ENCODE data around the gene LPO. TPM values are rescaled to one million over a fixed set of nuclear protein-coding genes. Genes with fewer than 3 reads are reported as not detected.

The LPO gene
- total and polyA plus RNA-seq, 10 of the 15 experiments (the other 5 are each of a cell fraction or from before 2014, with no cell fraction given), result 0.03 to 0.11 (median 0.06) TPM; not detected in 7

GRCh38 chr17:58314706-58315015 lies 76.3 kb downstream of the LPO start:
- intact Hi-C loops (cut with micrococcal nuclease; ENCODE audit: unreplicated experiment), result no loop called here
- no peaks in the 10 kb centered on the region for H4K20me1 ChIP-seq (ENCODE audit: control insufficient read depth, insufficient read depth)
- ATAC-seq (no peak), DNase-seq (ENCODE audit: low read depth, low spot score) (no peak), FAIRE-seq (no peak)
- TF ChIP-seq ZZZ3 (IDR thresholded peaks at IDR 0.05; ENCODE audit: control insufficient read depth, insufficient read length, low read depth) (no peak), TCF3 (IDR thresholded peaks at IDR 0.05; ENCODE audit: borderline replicate concordance, insufficient read depth, low read depth, low read length) (no peak), MEF2B (IDR thresholded peaks at IDR 0.05; ENCODE audit: partially characterized antibody, poor library complexity, severe bottlenecking) (no peak), SREBF2 (IDR thresholded peaks at IDR 0.05; ENCODE audit: low read length) (no peak), MYC (IDR thresholded peaks at IDR 0.05; ENCODE audit: insufficient read depth, insufficient read length, insufficient replicate concordance, low read length, severe bottlenecking) (no peak), POLR2AphosphoS2 (IDR thresholded peaks at IDR 0.05; ENCODE audit: low read depth, low read length) (no peak), POLR2A (IDR thresholded peaks at IDR 0.05; ENCODE audit: low read depth, low read length) (no peak), GATAD2B (conservative IDR thresholded peaks at IDR 0.05; ENCODE audit: low read depth) (no peak), BACH1 (IDR thresholded peaks at IDR 0.05; ENCODE audit: borderline replicate concordance) (no peak), CHD1 (IDR thresholded peaks at IDR 0.05; ENCODE audit: low read depth, low read length) (no peak)
- TF ChIP-seq, protein P1, sequence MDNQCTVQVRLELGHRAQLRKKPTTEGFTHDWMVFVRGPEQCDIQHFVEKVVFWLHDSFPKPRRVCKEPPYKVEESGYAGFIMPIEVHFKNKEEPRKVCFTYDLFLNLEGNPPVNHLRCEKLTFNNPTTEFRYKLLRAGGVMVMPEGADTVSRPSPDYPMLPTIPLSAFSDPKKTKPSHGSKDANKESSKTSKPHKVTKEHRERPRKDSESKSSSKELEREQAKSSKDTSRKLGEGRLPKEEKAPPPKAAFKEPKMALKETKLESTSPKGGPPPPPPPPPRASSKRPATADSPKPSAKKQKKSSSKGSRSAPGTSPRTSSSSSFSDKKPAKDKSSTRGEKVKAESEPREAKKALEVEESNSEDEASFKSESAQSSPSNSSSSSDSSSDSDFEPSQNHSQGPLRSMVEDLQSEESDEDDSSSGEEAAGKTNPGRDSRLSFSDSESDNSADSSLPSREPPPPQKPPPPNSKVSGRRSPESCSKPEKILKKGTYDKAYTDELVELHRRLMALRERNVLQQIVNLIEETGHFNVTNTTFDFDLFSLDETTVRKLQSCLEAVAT (IDR thresholded peaks at IDR 0.05), result no peak
- TF ChIP-seq, protein P2, sequence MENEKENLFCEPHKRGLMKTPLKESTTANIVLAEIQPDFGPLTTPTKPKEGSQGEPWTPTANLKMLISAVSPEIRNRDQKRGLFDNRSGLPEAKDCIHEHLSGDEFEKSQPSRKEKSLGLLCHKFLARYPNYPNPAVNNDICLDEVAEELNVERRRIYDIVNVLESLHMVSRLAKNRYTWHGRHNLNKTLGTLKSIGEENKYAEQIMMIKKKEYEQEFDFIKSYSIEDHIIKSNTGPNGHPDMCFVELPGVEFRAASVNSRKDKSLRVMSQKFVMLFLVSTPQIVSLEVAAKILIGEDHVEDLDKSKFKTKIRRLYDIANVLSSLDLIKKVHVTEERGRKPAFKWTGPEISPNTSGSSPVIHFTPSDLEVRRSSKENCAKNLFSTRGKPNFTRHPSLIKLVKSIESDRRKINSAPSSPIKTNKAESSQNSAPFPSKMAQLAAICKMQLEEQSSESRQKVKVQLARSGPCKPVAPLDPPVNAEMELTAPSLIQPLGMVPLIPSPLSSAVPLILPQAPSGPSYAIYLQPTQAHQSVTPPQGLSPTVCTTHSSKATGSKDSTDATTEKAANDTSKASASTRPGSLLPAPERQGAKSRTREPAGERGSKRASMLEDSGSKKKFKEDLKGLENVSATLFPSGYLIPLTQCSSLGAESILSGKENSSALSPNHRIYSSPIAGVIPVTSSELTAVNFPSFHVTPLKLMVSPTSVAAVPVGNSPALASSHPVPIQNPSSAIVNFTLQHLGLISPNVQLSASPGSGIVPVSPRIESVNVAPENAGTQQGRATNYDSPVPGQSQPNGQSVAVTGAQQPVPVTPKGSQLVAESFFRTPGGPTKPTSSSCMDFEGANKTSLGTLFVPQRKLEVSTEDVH (IDR thresholded peaks at IDR 0.05; ENCODE audit: low read depth, partially characterized antibody), result no peak
- TF ChIP-seq, protein P3, sequence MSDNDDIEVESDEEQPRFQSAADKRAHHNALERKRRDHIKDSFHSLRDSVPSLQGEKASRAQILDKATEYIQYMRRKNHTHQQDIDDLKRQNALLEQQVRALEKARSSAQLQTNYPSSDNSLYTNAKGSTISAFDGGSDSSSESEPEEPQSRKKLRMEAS (IDR thresholded peaks at IDR 0.05; ENCODE audit: low read depth, low read length), result no peak
- H2AFZ ChIP-seq (ENCODE audit: control insufficient read depth, low read depth, low read length), result no peak overlapping the region
- ChIA-PET CTCF (interaction anchor here (1.1 to 6.5 kb wide), 5 partner anchors 10 to 133 kb away, joined by 3 to 163 read pairs (median 3); no protein-coding TSS in a partner anchor), RAD21 (ENCODE audit: unreplicated experiment) (interaction anchor here (1.5 to 10.9 kb wide), 3 partner anchors 28 to 118 kb away, joined by 3 to 227 read pairs (median 8); partner anchors contain the start of gene RNF43), POLR2A (no interaction called here), SMC1A (ENCODE audit: uncharacterized antibody, unreplicated experiment) (interaction anchor here (1.0 to 12.9 kb wide), 6 partner anchors 12 to 307 kb away, joined by 3 to 249 read pairs (median 4); no protein-coding TSS in a partner anchor)
- in situ Hi-C loops (cut with MboI), result loop anchor here (5.0 kb wide), 1 partner anchor 133 kb away; no protein-coding TSS in a partner anchor
- H3K36me3 ChIP-seq (ENCODE audit: control insufficient read depth in 2 of 2, insufficient read depth in 2 of 2, low read length in 1 of 2), result 0 out of 4 replicates have a peak, but pooled peaks cover 0 to 1% of the 10 kb centered on the region in 2 experiments
- no peak overlapping the region for H3K4me3 ChIP-seq
- 62% methylated on average over 6 of the region's 6 CpGs for WGBS (ENCODE audit: insufficient coverage, insufficient replicate concordance, low lambda C conversion rate, missing lambda C conversion rate)
- no peak overlapping the region for H3K27ac ChIP-seq (ENCODE audit: control insufficient read depth, insufficient read depth)
- H3K4me1 ChIP-seq (ENCODE audit: control insufficient read depth, insufficient read depth, low read length), result peaks cover 7% of the 10 kb centered on the region
- no TSS peak for BruUV-seq (replicated peaks)
- no peaks in the 10 kb centered on the region for H3K27me3 ChIP-seq (replicated peaks in 1 of 2; ENCODE audit: control insufficient read depth in 2 of 2, insufficient read depth in 2 of 2, low read length in 1 of 2)
- no peak overlapping the region for H3K9ac ChIP-seq (ENCODE audit: control insufficient read depth, insufficient read depth, low read length)
- H3K9me3 ChIP-seq (replicated peaks; ENCODE audit: control insufficient read depth, insufficient read depth, low read length), result no peaks in the 10 kb centered on the region
- no peak overlapping the region for H3K4me2 ChIP-seq (ENCODE audit: control insufficient read depth, insufficient read depth)
- no peaks in the 10 kb centered on the region for H3K79me2 ChIP-seq (ENCODE audit: control insufficient read depth, insufficient read depth, low read length)

Measured in GM12878 (cell line).